WERI-Rb-1 (cell line): ENCODE results near the gene PDE8B.

Experiments
- DNase-seq: peaks from one replicate; pipeline ENCODE4 v3.0.0-alpha.2; 2020
- H3K27ac ChIP-seq: fragments of 250-450 bp; sonication (Bioruptor Pico); 2 replicates; pipeline ENCODE4 v1.5.1; 2020; ENCODE audit warnings: mild to moderate bottlenecking, moderate library complexity
- H3K27me3 ChIP-seq: fragments of 250-450 bp; sonication (Bioruptor Pico); 2 replicates; pipeline ENCODE4 v1.5.1; 2021; ENCODE audit warnings: mild to moderate bottlenecking, low read depth, moderate library complexity; ENCODE audit not compliant: insufficient read depth, severe bottlenecking
- H3K36me3 ChIP-seq: fragments of 250-450 bp; sonication (Bioruptor Pico); 2 replicates; pipeline ENCODE4 v1.5.1; 2020; ENCODE audit warnings: mild to moderate bottlenecking, moderate library complexity
- H3K4me3 ChIP-seq: 2 replicates; pipeline ENCODE4 v1.5.1; 2011; ENCODE audit warnings: low read depth, mild to moderate bottlenecking, control low read depth, low read length
- H3K9me3 ChIP-seq: fragments of 250-450 bp; sonication (Bioruptor Pico); 2 replicates; pipeline ENCODE4 v1.5.1; 2021; ENCODE audit warnings: mild to moderate bottlenecking, moderate library complexity; ENCODE audit not compliant: severe bottlenecking
- TF ChIP-seq, protein P1 (sequence below): IDR thresholded peaks from 2 replicates; pipeline ENCODE4 v1.5.1; 2011; ENCODE audit warnings: low read depth, mild to moderate bottlenecking, control low read depth, inconsistent platforms, low read length

Gene PDE8B

GRCh38 chr5:77409870-77410621 is 199.6 kb downstream of the PDE8B start:
- Histone ChIP-seq H3K27ac (no peak overlapping the region), H3K36me3 (no peaks in the 10 kb centered on the region), H3K27me3 (no peaks in the 10 kb centered on the region), H3K4me3 (no peak overlapping the region), H3K9me3 (no peaks in the 10 kb centered on the region)
- DNase-seq = no peak
- TF ChIP-seq, protein P1, sequence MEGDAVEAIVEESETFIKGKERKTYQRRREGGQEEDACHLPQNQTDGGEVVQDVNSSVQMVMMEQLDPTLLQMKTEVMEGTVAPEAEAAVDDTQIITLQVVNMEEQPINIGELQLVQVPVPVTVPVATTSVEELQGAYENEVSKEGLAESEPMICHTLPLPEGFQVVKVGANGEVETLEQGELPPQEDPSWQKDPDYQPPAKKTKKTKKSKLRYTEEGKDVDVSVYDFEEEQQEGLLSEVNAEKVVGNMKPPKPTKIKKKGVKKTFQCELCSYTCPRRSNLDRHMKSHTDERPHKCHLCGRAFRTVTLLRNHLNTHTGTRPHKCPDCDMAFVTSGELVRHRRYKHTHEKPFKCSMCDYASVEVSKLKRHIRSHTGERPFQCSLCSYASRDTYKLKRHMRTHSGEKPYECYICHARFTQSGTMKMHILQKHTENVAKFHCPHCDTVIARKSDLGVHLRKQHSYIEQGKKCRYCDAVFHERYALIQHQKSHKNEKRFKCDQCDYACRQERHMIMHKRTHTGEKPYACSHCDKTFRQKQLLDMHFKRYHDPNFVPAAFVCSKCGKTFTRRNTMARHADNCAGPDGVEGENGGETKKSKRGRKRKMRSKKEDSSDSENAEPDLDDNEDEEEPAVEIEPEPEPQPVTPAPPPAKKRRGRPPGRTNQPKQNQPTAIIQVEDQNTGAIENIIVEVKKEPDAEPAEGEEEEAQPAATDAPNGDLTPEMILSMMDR = no peak

GRCh38 chr5:77413049-77413448 is 202.6 kb downstream of the PDE8B start:
- DNase-seq = no peak
- H3K9me3 ChIP-seq = no peaks in the 10 kb centered on the region
- no peak overlapping the region for H3K27ac ChIP-seq
- H3K36me3 ChIP-seq = no peaks in the 10 kb centered on the region
- H3K4me3 ChIP-seq = no peak overlapping the region
- TF ChIP-seq, protein P1 = no peak
- no peaks in the 10 kb centered on the region for H3K27me3 ChIP-seq

- no peaks in the 10 kb centered on the region for H3K27me3 ChIP-seq
- no peak overlapping the region for H3K27ac ChIP-seq
- no peak overlapping the region for H3K4me3 ChIP-seq
- TF ChIP-seq, protein P1 = no peak
- no peak for DNase-seq
- no peaks in the 10 kb centered on the region for H3K9me3 ChIP-seq
- no peaks in the 10 kb centered on the region for H3K36me3 ChIP-seq
Observed at GRCh38 chr5:77418162-77418561, 207.7 kb downstream of the PDE8B start.

DNA sequence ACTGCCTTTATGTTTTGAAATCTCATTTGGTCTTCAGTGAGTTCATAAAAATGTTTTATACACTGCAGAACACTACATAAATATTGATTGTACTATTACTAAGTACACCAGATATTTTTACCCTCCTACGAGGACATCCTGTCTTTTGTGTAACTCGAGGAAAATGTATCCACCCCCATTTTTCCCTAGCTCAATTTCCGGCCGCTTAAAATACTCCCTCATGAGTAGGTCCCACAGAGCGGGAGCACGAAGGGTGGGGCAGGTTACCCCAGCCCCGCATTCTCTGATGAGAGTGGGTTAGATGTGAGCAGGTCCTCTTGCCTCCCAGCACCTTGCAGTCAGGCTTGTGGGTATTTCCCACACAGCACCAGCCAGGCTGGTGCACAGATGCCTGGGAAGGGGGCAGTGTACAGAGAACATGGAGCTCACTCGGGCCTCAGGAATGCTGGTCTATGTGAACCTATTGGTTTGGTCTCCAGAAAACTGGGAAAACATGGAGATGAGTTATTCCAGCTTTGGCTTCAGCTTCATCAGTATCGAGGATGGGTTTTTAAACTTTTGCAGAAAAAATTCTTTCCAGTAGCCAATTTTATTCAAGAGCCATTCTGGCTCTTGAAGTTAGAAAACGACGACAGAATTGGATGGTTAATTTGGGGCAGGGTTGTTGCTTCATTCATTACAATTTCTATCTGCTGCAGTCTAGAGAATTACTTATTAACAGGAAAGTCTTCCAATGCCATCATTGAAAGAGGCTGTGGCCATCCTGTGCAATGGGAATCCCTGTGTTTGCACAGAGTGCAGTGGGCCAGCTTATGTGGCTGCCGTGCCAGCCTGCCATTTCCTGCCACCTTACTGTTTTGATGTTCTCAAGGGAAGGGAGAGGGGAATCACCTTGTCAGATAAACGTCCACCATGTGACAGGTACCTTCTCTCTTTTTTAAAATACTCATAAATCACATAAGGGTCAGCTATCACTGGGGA is 208.4 kb downstream of the PDE8B start:
- Histone ChIP-seq H3K27ac (no peak overlapping the region), H3K27me3 (no peaks in the 10 kb centered on the region), H3K36me3 (no peaks in the 10 kb centered on the region), H3K9me3 (no peaks in the 10 kb centered on the region), H3K4me3 (no peak overlapping the region)
- no peak for DNase-seq
- TF ChIP-seq, protein P1 = no peak

DNA sequence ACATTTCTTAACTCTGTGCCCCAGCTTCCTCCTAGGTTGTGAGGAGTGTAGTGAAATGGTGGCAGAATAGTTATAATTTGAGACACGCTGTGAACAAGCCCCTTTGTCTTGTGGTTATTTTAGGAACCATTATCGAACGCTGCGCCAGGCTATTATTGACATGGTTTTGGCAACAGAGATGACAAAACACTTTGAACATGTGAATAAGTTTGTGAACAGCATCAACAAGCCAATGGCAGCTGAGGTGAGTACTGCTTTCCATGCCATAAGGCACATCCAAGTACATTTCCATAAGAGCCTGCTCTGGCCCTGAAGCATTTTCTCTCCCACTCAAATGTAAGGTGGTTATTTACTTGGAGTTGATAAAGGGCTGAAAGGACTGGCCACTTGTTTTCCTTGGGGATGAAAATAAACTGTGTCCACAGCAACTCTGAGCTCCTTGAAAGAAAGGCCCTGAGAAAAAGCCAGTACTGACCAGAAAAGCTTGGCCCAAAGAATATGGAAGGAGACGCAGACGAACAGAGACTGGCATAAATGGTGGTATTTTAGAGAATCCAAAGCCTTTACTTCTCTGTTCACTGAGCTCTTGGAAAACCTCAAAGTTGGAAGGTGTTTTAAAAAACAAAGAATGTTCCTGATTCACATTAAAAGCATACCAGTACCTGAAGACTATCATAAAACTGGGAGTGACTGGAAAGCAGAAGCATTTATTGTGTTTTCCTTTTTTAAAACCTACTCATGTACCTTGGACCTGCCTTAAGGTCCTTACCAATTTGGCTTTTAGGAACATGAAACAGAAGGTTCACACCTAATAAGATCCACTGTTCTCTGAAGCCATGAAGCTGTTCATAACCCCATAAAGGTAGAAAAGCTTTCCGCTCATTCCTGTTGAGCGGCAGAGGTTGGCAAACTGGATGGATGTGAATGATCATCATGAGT is 209.4 kb downstream of the PDE8B start:
- TF ChIP-seq, protein P1 = no peak

More for the DNA sequence above, 209.4 kb downstream of the PDE8B start:
- no peak for DNase-seq
- Histone ChIP-seq H3K4me3 (no peak overlapping the region), H3K36me3 (no peaks in the 10 kb centered on the region), H3K9me3 (no peaks in the 10 kb centered on the region), H3K27me3 (no peaks in the 10 kb centered on the region), H3K27ac (no peak overlapping the region)
